Activated T-cell treated with anti-CD3 and anti-CD28 coated beads for 48 hours (primary cell): ENCODE results near the gene PPM1E.
"Not testable (repeated sequence)": the region's sequence is repeated elsewhere in the genome, so short reads cannot be mapped to it uniquely, and the experiment has no call there.

ENCODE experiments used
- DNase-seq: peaks from one replicate; pipeline ENCODE4 v3.0.0-alpha.2; 2020; ENCODE audit warnings: low read depth

Gene PPM1E

GRCh38 chr17:58947824-58948223, 192.2 kb downstream of the PPM1E start:
- DNase-seq, result no peak

GRCh38 chr17:58954358-58954757, 198.7 kb downstream of the PPM1E start:
- DNase-seq, result not testable (repeated sequence)

- no peak for DNase-seq
Measured at GRCh38 chr17:58956997-58957724, 201.5 kb downstream of the PPM1E start.

GRCh38 chr17:58957725-58958073, 202.0 kb downstream of the PPM1E start:
- DNase-seq, result not testable (repeated sequence)

GRCh38 chr17:58960068-58960467, 204.4 kb downstream of the PPM1E start:
- DNase-seq, result no peak

GRCh38 chr17:58965221-58965620, 209.6 kb downstream of the PPM1E start:
- DNase-seq, result no peak

- no peak for DNase-seq
Measured at GRCh38 chr17:58966208-58966607, 210.6 kb downstream of the PPM1E start.

GRCh38 chr17:58968426-58969061, 212.9 kb downstream of the PPM1E start:
- DNase-seq, result no peak

- DNase-seq, result no peak
Measured at GRCh38 chr17:58969156-58969555, 213.5 kb downstream of the PPM1E start.

- no peak for DNase-seq
Measured at GRCh38 chr17:58969612-58970011, 214.0 kb downstream of the PPM1E start.

- no peak for DNase-seq
Measured at GRCh38 chr17:58970609-58971450, 215.2 kb downstream of the PPM1E start.

- DNase-seq, result no peak
Measured at GRCh38 chr17:58974354-58974753, 218.7 kb downstream of the PPM1E start.

GRCh38 chr17:58976541-58976940, 220.9 kb downstream of the PPM1E start:
- DNase-seq, result no peak

- DNase-seq, result no peak
Measured at GRCh38 chr17:58980706-58981481, 225.2 kb downstream of the PPM1E start.

- DNase-seq, result no peak
Measured at GRCh38 chr17:58982626-58983025, 227.0 kb downstream of the PPM1E start.

- no peak for DNase-seq
Measured at GRCh38 chr17:58985367-58985766, 229.7 kb downstream of the PPM1E start.

- no peak for DNase-seq
Measured at GRCh38 chr17:58985971-58986370, 230.3 kb downstream of the PPM1E start.

GRCh38 chr17:58989629-58990028, 234.0 kb downstream of the PPM1E start:
- DNase-seq, result no peak

GRCh38 chr17:58991718-58992331, 236.2 kb downstream of the PPM1E start:
- no peak for DNase-seq

- no peak for DNase-seq
Measured at GRCh38 chr17:58993311-58993710, 237.7 kb downstream of the PPM1E start.

GRCh38 chr17:58995247-58995940, 239.7 kb downstream of the PPM1E start:
- DNase-seq, result no peak
